ENCODE data around the gene ELN.
A peak's percentile ranks its signal among the peaks of the same experiment; 100 is the strongest.

Gene ELN

GRCh38 chr7:74074770-74075169 lies 46.8 kb downstream of the ELN start:
- H3K27ac Mint-ChIP-seq = no peak overlapping the region
- no peaks in the 10 kb centered on the region for H3K36me3 Mint-ChIP-seq
- H3K4me1 Mint-ChIP-seq = no peaks in the 10 kb centered on the region
- no peaks in the 10 kb centered on the region for H3K27me3 Mint-ChIP-seq
- no peak overlapping the region for H3K4me3 Mint-ChIP-seq
- H3K9me3 Mint-ChIP-seq = no peaks in the 10 kb centered on the region

DNA sequence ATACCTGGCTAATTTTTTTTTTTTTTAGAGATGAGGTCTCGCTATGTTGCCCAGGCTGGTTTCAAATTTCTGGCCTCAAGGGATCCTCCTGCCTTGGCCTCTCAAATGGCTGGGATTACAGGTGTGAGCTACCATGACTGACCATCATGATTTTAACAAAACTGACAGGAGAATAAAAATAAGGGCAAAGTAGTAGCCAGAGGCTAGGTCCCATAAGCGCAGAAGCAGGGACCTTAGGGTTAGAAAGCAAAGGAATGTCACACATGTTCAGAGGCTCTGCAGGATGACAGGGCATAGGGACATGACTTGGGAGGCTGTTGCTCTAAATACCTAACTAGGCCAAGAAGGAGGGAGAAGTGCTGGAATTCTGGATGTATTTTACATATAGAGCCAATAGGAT lies 50.5 kb downstream of the ELN start:
- Mint-ChIP-seq H3K4me3 (no peak overlapping the region), H3K4me1 (no peaks in the 10 kb centered on the region), H3K36me3 (no peaks in the 10 kb centered on the region), H3K27me3 (no peaks in the 10 kb centered on the region), H3K27ac (no peak overlapping the region), H3K9me3 (no peaks in the 10 kb centered on the region)

- Mint-ChIP-seq H3K4me1 (peaks cover 9% of the 10 kb centered on the region), H3K27me3 (no peaks in the 10 kb centered on the region), H3K4me3 (peak overlapping the region; percentile 42), H3K9me3 (no peaks in the 10 kb centered on the region), H3K27ac (no peak overlapping the region), H3K36me3 (no peaks in the 10 kb centered on the region)
Measured at GRCh38 chr7:74082770-74083116, 54.8 kb downstream of the ELN start.

DNA sequence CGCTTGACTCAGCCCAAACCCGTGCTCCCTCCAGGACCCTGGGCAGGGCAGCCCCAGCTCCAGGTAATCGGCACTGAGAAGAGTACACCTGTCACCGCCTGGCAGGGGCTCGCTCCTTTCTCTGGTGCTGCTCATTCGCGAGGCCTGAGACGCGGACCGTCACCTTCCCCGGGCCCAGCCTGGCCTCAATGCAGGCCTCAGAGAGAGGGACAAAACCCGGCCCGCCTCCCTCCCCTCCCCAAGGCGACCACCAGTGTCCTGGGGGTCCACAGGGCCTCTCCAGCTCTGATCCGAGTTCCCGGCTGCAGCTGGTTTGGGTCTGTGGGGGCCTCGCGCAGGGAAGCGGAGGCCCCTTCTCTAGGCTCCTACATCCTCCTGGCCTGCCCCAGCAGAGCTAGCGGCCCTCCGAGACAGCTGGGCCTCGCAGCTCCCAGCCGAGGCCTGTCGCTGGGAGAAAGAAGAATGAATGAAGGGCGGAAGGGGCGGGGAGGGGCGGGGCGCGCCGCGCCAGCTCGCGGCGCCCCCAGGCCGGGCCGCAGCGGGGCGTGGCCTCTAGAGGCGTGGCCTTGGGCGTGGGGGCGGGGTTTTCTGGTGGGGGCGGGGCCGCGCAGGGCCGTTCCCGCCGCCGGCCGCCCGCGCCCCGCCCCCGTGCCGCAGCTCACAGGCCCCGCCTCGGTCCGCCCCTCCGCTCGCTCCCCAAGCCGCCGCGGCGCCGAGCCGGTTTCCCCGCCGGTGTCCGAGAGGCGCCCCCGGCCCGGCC lies 55.3 kb downstream of the ELN start, which contains the start of gene LIMK1:
TSS of gene LIMK1 (plus strand) at position 688 of the 760 bp plus-strand sequence. CDS start 187 bp downstream, outside the sequence.
- peaks cover 9% of the 10 kb centered on the region for H3K4me1 Mint-ChIP-seq
- H3K9me3 Mint-ChIP-seq = no peaks in the 10 kb centered on the region
- peak within 1 kb of the TSS; percentile 79 for H3K27ac Mint-ChIP-seq
- H3K4me3 Mint-ChIP-seq = peak within 1 kb of the TSS; percentile 83
- no peaks in the 10 kb centered on the region for H3K27me3 Mint-ChIP-seq
- no peaks in the 10 kb centered on the region for H3K36me3 Mint-ChIP-seq

GRCh38 chr7:74083928-74084721 lies 56.2 kb downstream of the ELN start:
- H3K4me3 Mint-ChIP-seq = peak overlapping the region; percentile 83
- H3K4me1 Mint-ChIP-seq = peaks cover 9% of the 10 kb centered on the region
- H3K27ac Mint-ChIP-seq = peak overlapping the region; percentile 79
- H3K27me3 Mint-ChIP-seq = no peaks in the 10 kb centered on the region
- no peaks in the 10 kb centered on the region for H3K9me3 Mint-ChIP-seq
- H3K36me3 Mint-ChIP-seq = no peaks in the 10 kb centered on the region

- Mint-ChIP-seq H3K9me3 (no peaks in the 10 kb centered on the region), H3K27me3 (no peaks in the 10 kb centered on the region), H3K4me3 (peak overlapping the region; percentile 83), H3K36me3 (no peaks in the 10 kb centered on the region), H3K27ac (peak overlapping the region; percentile 79), H3K4me1 (peaks cover 9% of the 10 kb centered on the region)
Measured at GRCh38 chr7:74084722-74085578, 57.0 kb downstream of the ELN start.

DNA sequence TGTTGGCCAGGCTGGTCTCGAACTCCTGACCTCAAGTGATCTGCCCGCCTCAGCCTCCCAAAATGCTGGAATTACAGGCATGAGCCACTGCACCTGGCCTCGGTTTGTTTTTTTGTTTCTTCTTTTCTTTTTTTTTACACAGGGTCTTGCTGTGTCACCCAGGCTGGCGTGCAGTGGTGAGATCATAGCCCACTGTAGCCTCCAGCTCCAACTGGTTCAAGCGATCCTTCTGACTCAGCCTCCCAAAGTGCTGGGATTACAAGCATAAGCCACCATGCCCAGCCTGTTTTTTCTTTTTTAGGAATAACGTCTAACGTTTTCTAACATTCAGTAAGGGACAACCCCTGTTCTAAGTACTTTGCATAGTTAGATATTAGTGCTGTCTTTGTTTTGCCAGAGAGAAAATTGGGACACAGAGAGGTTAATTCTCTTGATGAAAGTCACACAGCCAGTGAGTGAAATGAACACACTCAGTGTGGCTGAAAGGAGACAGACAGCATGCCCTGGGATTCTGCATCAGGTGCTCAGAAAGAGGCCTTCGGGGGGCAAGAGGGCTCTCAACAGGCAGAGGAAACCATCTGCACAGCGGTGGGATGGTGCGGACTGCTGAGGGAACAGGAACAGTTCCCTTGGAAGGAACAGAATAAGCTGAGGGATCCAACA lies 59.9 kb downstream of the ELN start:
- Mint-ChIP-seq H3K9me3 (no peaks in the 10 kb centered on the region), H3K36me3 (no peaks in the 10 kb centered on the region), H3K4me3 (no peak overlapping the region), H3K4me1 (peaks cover 9% of the 10 kb centered on the region), H3K27ac (no peak overlapping the region), H3K27me3 (no peaks in the 10 kb centered on the region)

DNA sequence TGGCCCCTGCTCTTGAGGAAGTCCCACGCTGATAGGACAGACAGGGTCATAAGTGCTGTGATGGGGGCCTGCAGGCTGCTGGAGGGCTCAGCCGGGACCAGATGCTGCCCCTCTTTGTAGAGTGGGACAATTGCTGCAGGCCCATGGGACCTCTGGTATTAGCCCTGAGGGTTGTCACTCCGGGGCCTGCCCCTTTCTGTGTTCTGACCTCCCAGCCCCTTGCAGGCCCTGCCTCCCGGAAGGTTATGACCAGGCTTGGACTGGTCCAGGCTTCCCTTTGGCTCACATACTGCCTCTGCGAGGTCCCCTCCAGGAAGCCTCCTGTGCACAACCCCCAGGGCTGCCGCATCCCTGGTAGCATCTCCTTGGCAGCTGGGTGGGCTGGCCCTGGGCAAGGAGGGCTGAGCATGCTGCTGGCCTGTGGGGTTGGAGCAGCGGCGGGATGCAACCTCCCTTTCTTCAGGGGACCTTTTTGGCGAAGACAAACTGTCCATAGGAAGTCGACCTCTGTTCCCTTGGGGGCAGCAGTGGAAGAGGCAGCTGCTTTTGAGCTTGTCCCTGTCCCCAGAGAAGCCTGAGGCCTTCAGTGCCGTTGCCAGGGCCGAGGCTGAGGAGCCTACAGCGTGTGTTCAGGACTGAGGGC lies 64.5 kb downstream of the ELN start:
- H3K36me3 Mint-ChIP-seq = no peaks in the 10 kb centered on the region
- H3K4me3 Mint-ChIP-seq = no peak overlapping the region
- peaks cover 16% of the 10 kb centered on the region for H3K4me1 Mint-ChIP-seq
- H3K27ac Mint-ChIP-seq = no peak overlapping the region
- no peaks in the 10 kb centered on the region for H3K9me3 Mint-ChIP-seq
- no peaks in the 10 kb centered on the region for H3K27me3 Mint-ChIP-seq

DNA sequence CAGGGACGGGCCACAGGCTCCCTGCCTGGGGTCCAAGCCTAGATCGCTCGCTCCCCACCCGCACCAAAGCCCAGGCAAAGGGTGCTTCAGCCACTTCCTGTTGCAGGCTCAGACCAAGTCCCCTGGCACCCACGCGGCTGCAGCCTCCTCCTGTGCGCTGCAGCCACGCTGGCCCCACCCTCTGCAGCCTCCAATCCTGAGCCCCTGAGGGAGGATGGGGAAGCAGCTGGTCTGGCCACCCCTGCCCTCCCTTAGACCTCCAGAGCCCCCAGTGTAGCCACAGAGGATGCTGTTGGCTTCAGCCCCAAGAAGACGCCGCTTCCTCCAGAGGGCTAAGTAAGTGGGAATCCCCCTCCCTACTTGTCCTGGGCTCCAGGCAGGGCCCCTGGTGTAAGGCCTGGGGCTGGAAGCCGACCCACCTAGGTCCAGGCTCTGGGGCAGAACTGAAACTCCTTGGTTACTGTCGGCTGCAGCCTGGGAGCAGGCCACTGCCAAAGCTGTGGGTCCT lies 65.0 kb downstream of the ELN start:
- Mint-ChIP-seq H3K4me3 (no peak overlapping the region), H3K27ac (no peak overlapping the region), H3K36me3 (peaks cover 4% of the 10 kb centered on the region), H3K4me1 (peaks cover 16% of the 10 kb centered on the region), H3K27me3 (no peaks in the 10 kb centered on the region), H3K9me3 (no peaks in the 10 kb centered on the region)

- Mint-ChIP-seq H3K27me3 (no peaks in the 10 kb centered on the region), H3K4me1 (peaks cover 16% of the 10 kb centered on the region)
Measured at GRCh38 chr7:74093671-74094223, 65.8 kb downstream of the ELN start.

GRCh38 chr7:74094224-74095101 lies 66.5 kb downstream of the ELN start:
- peak overlapping the region; percentile 82 for H3K4me3 Mint-ChIP-seq
- H3K9me3 Mint-ChIP-seq = no peaks in the 10 kb centered on the region
- no peaks in the 10 kb centered on the region for H3K27me3 Mint-ChIP-seq
- peaks cover 16% of the 10 kb centered on the region for H3K4me1 Mint-ChIP-seq
- peak overlapping the region; percentile 56 for H3K27ac Mint-ChIP-seq
- peaks cover 4% of the 10 kb centered on the region for H3K36me3 Mint-ChIP-seq

More at GRCh38 chr7:74093671-74094223, 65.8 kb downstream of the ELN start:
- Mint-ChIP-seq H3K4me3 (peak overlapping the region; percentile 82), H3K27ac (peak overlapping the region; percentile 74), H3K9me3 (no peaks in the 10 kb centered on the region), H3K36me3 (peaks cover 4% of the 10 kb centered on the region)

- Mint-ChIP-seq H3K27me3 (no peaks in the 10 kb centered on the region), H3K4me3 (peak overlapping the region; percentile 82), H3K36me3 (peaks cover 4% of the 10 kb centered on the region), H3K4me1 (peaks cover 16% of the 10 kb centered on the region), H3K9me3 (no peaks in the 10 kb centered on the region), H3K27ac (peak overlapping the region; percentile 27)
Measured at GRCh38 chr7:74095135-74095534, 67.2 kb downstream of the ELN start.

- Mint-ChIP-seq H3K27ac (no peak overlapping the region), H3K9me3 (no peaks in the 10 kb centered on the region), H3K27me3 (no peaks in the 10 kb centered on the region), H3K4me1 (peaks cover 16% of the 10 kb centered on the region), H3K36me3 (peaks cover 4% of the 10 kb centered on the region), H3K4me3 (no peak overlapping the region)
Measured at GRCh38 chr7:74097937-74098614, 70.1 kb downstream of the ELN start.
